ENCODE data around the gene ANKRD13B.
A peak's percentile ranks its signal among the peaks of the same experiment; 100 is the strongest.

The ANKRD13B gene

DNA sequence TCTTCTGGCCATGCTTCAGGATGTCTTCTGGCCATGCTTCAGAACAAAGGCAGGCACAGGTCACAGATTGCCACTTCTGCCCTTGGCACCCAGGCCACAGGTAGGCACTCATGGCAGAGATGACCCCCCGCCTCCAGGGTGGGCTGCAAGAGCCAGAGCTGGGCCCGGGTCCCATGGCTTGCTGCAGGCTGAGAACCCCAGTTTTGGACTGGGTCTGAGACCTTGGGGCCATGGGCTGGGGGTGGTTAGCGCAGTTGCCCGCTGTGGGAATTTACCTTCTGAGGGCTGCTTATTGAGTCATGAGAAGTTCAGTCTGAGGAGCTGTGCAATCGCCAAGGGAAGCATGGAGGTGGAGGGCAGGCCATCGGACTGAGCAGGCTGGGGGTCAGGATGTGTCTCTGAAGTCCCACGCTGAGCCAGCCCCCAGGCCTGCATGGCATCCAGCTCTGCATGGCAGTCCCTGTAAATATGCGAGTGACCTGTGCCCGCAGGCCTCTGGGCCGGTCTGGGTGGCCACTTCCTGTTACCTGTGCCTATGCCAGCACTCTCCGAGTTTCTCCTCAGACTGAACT is 1.7 kb downstream of the ANKRD13B start:
- DNase-seq (ENCODE audit: low read depth), result no peak

DNA sequence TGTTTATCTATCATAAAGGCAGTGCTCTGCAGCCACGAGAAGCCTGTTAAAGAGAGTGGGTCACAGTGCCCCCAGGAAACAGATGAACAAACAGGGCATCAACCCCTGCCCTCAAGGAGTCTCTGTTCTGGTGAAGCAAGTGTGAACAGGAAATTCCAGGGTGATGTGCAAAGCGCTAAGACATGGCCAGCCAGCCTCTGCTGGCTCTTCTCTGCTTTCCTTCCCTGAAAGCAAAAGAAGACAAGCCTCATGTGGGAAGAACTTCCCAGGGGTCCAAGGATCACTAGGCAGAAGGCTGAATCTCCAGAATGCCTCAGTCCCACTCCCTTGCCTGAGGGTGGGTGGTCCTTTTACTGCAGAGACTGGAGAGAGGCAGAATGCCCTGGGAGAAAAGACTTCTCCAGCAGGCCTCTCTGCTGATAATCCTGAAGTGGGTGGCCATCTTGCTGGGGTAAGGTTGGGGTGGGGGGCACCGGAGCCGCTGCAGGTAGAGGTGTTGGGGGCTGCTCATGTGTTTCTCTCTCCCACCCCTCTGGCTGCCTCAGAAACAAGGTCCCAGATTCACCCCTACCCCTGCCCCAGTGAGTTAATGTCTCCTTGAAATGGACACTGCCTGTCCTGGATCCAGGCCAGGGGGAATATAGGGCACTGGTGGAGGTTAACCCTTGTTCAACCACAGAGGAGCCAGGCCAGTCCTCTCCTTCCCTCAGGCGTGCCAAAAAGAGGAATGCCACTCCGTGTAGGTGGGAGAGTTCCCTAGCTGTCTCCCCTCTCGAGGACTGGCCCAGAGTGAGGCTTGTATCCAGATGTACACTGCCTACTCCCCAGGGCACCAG is 2.4 kb downstream of the ANKRD13B start:
- DNase-seq (ENCODE audit: low read depth), result no peak

DNA sequence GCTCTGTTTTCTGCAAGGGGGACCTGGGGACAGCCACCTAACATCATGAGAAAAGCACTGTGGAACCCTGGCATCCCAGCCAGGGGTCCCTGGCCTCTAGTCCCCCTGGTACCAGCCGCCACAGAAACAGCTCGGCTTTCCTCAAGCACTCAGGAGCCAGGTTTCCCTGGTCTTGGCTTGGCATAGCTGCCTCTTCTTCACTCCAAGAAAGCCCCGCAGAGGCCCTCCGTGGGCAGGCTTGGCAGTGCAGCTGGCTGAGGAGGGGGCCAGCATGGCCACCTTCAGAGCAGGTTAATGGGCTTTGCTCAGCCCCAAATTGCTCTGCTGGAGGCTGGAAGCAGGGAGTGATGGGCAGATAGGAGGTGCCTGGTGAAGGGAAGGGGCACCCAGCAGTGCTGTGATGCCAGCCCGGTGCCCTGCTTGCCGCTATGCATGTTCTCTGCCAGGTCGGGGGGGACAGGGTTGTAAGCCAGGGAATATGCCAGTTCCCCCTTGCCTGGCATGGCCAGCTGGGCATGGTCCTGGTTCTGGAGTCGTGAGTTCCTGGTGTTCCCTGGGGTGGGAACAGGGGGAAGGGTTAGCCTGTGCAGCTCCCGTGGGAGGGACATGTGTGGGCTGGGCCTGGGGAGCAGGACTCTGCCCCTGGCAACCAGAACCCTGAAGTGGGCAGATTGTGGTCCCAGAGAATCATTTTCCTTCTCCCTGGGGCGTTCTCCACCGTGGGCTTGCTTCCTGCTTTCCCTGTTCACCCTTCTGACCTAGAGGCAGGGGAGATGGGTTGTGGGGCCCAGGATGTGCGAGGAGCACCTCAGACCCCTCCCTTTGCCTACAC is 3.2 kb downstream of the ANKRD13B start:
- DNase-seq (ENCODE audit: low read depth), result no peak

DNA sequence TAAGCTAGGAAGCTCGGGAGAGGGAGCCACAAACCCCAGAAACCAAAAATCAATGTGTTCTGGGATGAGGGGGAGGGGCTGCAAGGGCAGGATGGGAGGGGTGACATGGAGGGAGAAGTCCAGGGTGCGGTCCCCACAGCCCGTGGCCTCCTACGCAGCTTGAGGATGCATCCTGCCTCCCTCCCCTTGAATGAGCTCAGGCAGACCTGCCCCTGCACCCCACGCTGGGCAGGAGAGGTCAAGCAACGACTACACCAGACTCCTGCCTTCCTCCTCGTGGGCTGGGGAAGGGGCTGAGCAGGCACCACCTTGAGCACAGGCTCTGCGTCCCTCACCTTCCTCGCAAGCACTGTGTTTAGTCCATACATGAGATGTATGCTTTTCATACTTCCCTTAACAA is 3.9 kb downstream of the ANKRD13B start:
- DNase-seq (ENCODE audit: low read depth), result no peak

DNA sequence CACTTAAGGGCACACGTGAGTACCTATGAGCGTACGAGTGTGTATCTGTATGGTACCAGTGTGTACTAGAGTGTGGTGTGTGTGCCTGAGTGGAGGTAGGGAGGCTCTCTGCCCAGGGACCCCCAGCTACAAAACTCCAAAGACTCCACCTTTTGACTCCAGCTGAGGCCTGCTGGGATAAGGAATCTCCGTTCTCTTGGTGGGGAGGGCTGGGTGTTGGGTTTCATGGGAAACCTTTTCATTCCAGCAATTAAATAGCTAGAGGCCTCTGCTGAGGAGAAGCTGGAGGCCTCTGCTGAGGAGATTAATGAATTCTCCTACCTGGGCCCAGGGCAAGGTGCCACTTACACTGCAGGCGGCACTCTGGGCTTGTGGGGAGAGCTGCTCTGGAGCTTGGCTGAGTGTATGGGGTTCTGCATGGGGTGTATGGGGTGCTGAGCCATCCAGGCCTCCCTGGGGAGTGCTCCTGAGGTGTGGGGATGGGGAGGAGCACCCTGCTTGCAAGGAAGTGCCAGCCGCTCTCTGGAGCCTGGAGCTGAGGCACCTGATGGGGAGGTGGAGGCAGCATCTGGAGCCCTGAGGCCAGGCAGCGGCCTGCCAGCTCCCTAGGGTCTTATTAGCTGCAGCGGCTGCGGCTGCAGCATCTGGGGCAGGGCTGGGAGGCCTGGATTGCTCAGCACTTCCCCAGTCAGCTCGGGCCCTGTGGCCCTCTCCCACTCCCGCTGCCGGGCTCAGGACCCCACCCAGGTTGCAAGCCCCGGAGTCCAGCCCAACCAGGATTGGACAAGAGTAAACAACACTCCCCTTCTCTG is 4.6 kb downstream of the ANKRD13B start:
- no peak for DNase-seq (ENCODE audit: low read depth)

DNA sequence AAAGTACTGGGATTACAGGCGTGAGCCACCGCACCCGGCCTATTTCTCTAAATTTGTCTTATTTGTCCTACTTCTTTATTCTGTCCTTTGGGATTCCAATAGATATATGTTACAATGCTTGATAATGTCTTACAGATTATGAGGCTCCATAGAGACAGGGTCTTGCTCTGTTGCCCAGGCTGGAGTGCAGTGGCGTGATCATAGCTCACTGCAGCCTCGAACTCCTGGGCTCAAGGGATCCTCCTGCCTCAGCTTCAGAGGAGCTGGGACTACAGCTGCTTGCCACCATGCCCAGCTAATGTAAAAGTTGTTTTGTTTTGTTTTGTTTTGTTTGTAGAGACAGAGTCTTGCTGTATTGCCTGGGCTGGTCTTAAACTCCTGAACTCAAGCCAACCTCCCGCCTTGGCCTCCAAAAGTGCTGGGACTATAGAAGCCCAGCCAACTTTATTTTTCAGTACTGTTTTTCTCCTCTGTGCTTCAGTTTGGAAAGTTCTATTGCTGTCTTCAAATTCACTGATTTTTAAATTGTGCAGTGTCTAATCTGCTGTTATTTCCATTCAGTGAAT is 10.3 kb downstream of the ANKRD13B start:
- DNase-seq (ENCODE audit: low read depth), result no peak

DNA sequence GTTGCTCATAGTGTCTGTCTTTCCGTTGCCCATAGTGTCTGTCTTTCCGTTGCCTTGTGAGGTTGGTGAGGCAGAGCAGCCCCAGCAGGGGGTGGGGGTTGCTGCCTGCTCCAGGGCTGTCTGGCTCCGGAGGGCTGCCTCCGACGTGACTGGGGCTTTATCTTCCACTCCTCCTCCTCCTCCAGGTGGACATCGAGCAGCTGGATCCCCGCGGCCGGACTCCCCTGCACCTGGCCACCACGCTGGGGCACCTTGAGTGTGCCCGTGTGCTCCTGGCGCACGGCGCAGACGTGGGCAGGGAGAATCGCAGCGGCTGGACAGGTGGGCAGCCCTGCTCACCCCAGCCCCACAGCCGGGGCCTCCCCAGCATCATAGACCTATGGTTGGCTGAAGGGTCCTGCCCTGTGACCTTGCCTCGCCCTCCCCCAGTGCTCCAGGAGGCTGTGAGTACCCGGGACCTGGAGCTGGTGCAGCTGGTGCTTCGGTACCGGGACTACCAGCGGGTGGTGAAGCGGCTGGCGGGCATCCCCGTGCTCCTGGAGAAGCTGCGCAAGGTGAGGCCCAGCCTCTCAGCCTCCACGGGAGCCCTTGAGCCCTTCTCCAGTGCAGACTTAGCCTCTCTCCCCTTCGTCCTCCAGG is 14.7 kb downstream of the ANKRD13B start:
- DNase-seq (ENCODE audit: low read depth), result no peak

DNA sequence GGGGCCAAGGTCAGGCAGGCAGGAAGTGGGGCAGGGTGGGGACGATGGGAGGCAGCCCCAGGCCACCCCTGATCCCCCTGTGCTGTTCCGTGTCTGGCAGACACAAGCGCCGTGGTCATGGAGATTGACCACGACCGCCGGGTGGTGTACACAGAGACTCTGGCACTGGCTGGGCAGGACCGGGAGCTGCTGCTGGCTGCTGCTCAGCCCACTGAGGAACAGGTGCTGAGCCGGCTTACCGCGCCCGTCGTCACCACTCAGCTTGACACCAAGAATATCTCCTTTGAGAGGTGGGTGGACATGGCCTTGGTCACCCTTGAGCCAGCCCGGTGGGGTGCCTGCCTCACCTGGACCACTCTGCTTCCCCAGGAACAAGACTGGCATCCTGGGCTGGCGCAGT is 16.1 kb downstream of the ANKRD13B start:
- no peak for DNase-seq (ENCODE audit: low read depth)

DNA sequence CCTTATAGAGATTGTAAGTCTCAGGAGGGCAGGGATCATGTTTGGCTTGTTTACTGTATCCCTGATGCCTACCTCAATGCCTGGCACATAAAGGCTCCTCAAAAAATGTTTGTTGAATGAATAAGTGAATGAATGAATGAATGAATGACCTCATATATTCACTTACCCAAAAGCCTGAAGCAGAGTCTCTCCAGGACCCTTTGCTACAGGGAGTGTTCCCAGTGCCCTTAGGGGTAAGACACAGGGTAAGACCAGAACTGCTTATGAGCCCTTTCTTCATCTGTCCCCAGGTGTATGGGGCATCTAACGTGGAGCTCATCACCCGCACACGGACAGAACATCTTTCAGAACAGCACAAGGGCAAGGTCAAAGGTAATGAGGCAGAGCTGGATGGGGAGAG is 17.5 kb downstream of the ANKRD13B start:
- no peak for DNase-seq (ENCODE audit: low read depth)

DNA sequence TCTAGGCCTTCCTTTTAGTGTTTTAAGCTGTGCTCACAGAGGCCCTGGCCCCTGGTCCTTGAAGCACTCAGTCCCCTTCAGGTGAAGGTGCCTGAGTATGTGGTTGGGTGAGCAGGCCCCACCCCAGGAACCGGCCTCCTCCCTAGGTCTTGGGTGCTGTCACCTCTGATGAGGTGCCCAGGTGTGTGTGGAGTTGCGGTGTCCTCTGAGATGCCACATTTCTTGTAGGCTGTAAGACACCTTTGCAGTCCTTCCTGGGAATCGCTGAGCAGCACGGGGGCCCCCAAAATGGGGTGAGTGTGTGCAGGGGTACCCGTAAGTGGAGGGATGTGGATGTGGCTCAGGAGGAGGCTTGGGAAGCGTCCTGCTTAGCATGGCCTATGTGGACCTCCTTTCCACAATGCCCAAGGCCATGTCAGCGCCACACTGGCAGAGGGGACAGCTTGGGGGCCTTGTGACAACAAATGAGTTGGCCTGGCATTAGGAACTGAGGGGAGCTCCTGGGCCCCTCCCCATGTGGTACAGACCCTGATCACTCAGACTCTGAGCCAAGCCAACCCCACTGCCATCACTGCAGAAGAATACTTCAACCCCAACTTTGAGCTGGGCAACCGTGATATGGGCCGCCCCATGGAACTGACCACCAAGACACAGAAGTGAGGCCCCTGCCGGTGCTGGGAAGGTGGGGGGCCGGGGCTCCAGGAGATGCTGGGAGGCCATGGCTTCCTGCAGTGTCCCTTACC is 18.6 kb downstream of the ANKRD13B start:
- no peak for DNase-seq (ENCODE audit: low read depth)

DNA sequence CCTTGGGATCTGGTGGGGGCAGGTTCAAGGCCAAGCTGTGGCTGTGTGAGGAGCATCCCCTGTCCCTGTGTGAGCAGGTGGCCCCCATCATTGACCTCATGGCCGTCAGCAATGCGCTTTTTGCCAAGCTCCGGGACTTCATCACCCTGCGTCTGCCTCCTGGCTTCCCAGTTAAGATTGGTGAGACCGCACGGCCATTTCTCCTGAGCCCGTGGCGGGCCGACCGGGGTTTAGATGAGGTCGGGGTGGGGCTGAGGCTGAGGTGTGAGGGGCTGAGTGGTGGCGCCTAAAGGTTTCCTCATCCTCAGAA is 19.1 kb downstream of the ANKRD13B start:
- DNase-seq (ENCODE audit: low read depth), result no peak

DNA sequence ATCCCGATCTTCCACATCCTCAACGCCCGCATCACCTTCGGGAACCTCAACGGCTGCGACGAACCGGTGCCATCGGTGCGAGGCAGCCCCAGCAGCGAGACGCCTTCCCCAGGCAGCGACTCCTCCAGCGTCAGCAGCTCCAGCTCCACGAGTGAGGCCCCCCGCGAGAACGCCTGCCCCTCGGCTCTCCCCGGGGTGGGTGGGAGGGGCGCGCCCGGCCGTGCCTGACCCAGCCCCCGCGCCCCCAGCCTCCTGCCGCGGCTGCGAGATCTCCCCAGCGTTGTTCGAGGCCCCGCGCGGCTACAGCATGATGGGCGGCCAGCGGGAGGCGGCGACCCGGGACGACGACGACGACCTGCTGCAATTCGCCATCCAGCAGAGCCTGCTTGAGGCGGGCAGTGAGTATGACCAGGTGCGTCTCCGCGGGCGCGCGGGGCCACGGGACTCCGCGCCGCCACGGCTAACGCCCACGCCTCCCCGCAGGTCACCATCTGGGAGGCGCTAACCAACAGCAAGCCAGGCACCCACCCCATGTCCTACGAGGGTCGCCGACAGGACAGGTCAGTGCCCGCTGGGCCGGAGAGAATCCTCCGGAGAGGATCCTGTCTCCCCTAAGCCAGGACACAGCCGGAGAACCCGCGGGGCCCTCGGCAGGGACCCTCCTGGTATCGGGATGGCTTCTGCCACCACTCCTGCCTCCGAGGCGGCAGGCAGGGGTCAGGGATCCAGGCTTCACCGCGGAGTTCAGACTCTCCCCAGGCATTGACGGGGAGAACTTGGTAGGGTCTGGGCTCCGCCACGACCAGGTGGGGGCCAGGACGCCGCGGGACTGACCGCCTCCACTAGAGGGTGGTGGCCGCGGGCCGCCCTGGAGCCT is 19.7 kb downstream of the ANKRD13B start:
- DNase-seq (ENCODE audit: low read depth), result no peak

DNA sequence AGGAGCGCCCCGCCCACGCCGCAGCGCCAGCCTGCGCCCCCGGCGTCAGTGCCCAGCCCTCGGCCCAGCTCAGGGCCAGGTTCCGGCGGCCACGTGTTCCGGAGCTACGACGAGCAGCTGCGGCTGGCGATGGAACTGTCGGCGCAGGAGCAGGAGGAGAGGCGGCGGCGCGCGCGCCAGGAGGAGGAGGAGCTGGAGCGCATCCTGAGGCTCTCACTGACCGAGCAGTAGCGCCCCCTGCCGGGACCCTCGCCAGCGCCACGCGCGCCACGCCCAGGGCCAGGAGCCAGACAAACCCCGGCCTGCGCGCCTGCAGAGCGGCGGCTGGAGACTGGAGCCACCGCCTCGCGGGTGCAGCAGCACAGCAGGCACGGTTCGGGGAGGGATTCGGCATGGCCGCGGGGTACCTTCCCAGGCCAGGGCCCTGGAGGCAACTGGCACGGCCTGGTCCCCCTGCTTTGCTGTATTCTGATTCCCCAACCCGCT is 20.5 kb downstream of the ANKRD13B start:
- peak; percentile 83 for DNase-seq (ENCODE audit: low read depth)

DNA sequence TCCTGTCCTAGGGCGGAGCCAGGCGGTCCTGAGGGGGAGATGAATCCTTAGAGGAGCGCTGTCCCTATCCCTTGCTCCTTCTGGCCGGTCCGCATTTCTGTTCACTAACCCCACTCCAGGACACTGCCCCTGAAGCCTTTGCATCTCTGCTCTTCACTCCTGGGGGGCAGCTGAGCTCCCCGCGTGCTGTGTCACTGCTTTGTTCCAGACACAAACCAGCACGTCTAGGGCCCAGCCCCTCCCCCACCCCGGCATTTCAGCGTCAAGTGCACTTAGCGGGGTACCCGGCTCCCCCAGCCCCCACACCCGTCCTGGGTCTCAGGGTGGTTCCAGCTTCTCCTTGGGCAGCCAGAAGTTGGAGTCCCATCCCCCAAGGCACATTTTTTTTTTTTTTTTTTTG is 20.9 kb downstream of the ANKRD13B start:
- no peak for DNase-seq (ENCODE audit: low read depth)

DNA sequence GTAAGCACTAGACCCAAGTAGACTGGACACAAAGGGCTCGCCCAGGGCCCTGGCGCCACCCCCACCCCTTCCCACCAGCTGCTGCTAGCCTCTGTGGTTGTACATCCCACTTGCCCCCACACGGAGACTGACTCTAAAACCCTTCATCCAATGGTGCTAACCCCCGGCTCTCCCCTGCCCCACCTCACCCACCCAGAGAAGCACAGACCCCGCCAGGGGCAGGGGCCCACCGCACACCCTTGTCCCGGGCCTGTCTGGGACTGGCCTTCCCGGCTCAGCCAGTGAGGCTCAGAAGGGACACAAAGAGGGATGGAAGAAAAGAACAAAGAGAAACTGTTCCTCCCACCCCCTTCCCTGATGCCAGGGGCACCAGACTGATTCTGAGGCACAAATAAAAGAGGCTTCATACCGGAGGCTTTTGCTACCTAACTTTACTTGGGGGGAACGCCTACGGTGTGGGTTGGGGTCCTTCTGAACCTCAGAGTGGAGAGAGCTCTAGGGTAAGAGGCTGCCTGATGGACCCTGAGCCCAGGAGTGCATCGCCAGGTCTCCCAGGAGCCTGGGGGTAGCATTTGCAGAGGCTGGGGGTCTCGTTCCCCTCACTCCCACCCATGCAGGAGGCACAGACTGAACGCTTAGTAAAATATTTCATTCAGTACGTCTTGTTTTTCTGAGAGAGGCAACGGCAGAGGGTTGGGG is 21.6 kb downstream of the ANKRD13B start:
- DNase-seq (ENCODE audit: low read depth), result no peak

DNA sequence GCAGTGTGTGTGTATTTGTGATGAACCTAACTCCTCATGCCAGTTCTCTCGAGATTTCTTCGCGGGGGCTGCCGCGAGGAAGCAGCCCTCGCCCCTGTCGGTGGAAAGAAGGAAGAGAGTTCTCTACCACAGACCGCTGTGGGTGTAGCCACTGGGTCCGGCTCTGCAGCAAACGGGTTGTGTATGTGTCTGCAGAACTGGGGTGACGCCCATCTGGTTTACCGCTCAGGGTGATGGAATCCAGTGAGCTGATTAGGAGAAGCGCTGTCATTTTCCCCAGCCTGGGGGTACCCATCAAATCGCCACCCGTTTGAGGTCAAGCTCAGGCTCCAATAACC is 22.1 kb downstream of the ANKRD13B start:
- DNase-seq (ENCODE audit: low read depth), result peak; percentile 34

DNA sequence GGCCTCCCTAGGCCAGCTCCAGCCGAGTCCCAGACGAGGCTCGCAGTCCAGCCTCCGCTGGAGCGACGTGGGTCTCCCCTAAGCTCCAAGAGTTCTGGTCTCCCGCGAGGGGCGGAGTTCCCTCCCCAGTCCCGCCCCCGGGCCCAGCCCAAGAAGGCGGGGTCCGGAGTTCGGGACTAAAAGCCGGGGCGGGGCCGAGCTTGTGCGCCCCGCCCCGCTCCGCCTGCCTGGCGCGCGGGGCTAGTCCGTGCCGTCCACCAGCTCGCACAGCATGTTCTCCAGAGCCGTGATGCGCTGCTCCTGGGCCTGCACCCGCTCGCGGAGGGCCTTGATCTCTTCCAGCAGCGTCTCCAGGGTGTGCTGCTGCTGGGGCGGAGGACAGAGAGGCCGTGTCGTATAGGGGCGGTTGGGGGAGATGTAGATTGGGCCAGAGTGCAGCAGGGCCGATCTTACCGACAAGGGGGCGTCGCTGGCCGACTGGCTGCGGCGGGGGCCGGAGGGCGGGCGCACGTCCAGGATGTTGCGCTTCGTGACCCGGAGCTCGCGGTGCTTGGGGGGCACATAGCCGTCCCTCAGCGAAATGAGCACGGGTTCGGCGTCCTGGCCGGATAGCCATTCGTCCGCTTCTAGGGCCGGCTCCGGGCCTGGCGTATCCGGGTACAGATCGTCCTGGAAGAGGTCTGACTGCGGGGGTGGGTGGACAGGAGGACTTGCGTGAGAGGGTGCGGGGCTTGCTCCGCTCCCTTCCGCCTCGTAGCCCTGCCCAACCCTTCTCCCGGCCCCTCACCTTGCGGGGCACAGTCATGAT is 22.8 kb downstream of the ANKRD13B start:
- peak; percentile 84 for DNase-seq (ENCODE audit: low read depth)
